KMS-11 (cell line): Measurements from ENCODE around the gene ITGA8.

Experiments
- H2AFZ ChIP-seq: fragments of 200-600 bp; sonication (generic); 2 replicates; pipeline ENCODE4 v1.6.1; 2016; ENCODE audit warnings: antibody characterized with exemption, mixed run types, low read depth
- H3K27ac ChIP-seq: fragments of 200-600 bp; sonication (generic); 2 replicates; pipeline ENCODE4 v1.6.1; 2016; ENCODE audit warnings: mild to moderate bottlenecking, mixed run types
- H3K27me3 ChIP-seq: fragments of 200-600 bp; sonication (generic); 2 replicates; pipeline ENCODE4 v1.6.1; 2017; ENCODE audit warnings: mild to moderate bottlenecking, low read depth, mixed run types, moderate library complexity; ENCODE audit not compliant: insufficient read depth
- H3K36me3 ChIP-seq: fragments of 200-600 bp; sonication (generic); 2 replicates; pipeline ENCODE4 v1.6.1; 2017; ENCODE audit warnings: mild to moderate bottlenecking, mixed run types; ENCODE audit not compliant: insufficient read depth
- H3K4me1 ChIP-seq: fragments of 200-600 bp; sonication (generic); 2 replicates; pipeline ENCODE4 v1.6.1; 2016; ENCODE audit warnings: mild to moderate bottlenecking, low read depth, mixed run types; ENCODE audit not compliant: poor library complexity, severe bottlenecking
- H3K4me2 ChIP-seq: fragments of 200-600 bp; sonication (generic); 2 replicates; pipeline ENCODE4 v1.7.0; 2016; ENCODE audit warnings: mild to moderate bottlenecking, mixed run types
- H3K4me3 ChIP-seq: fragments of 200-600 bp; sonication (generic); IDR thresholded peaks from 2 replicates; pipeline ENCODE4 v1.6.1; 2017; ENCODE audit warnings: low read depth, low read length, mixed read lengths; ENCODE audit not compliant: insufficient read depth
- H3K79me2 ChIP-seq: fragments of 200-600 bp; sonication (generic); 2 replicates; pipeline ENCODE4 v1.6.1; 2016; ENCODE audit warnings: low read depth, mixed run types; ENCODE audit not compliant: insufficient read depth
- H3K9ac ChIP-seq: fragments of 200-600 bp; sonication (generic); 2 replicates; pipeline ENCODE4 v1.6.1; 2016; ENCODE audit warnings: mild to moderate bottlenecking, mixed run types
- H4K20me1 ChIP-seq: fragments of 200-600 bp; sonication (generic); 2 replicates; pipeline ENCODE4 v1.6.1; 2016; ENCODE audit warnings: mild to moderate bottlenecking, mixed run types; ENCODE audit not compliant: insufficient read depth
- CTCF ChIP-seq: fragments of 200-600 bp; sonication (generic); conservative IDR thresholded peaks from 2 replicates; pipeline ENCODE4 v1.6.1; 2017; ENCODE audit warnings: low read depth, mild to moderate bottlenecking, antibody characterized with exemption, low read length, moderate library complexity, mixed read lengths

ITGA8 gene

GRCh38 chr10:15531927-15532722 is 187.6 kb downstream of the ITGA8 start:
- no peak overlapping the region for H3K4me3 ChIP-seq
- TF ChIP-seq CTCF = no peak

GRCh38 chr10:15528859-15529239 is 190.9 kb downstream of the ITGA8 start:
- H3K9ac ChIP-seq = no peak overlapping the region
- H4K20me1 ChIP-seq = no peaks in the 10 kb centered on the region
- H3K4me3 ChIP-seq = no peak overlapping the region
- H3K4me1 ChIP-seq = no peaks in the 10 kb centered on the region
- no peaks in the 10 kb centered on the region for H3K27me3 ChIP-seq
- H3K36me3 ChIP-seq = no peaks in the 10 kb centered on the region
- H3K27ac ChIP-seq = no peak overlapping the region
- no peak overlapping the region for H3K4me2 ChIP-seq
- no peak overlapping the region for H2AFZ ChIP-seq
- TF ChIP-seq CTCF = no peak
- H3K79me2 ChIP-seq = no peaks in the 10 kb centered on the region

More at GRCh38 chr10:15531927-15532722, 187.6 kb downstream of the ITGA8 start:
- Histone ChIP-seq H3K4me2 (no peak overlapping the region), H4K20me1 (no peaks in the 10 kb centered on the region), H3K9ac (no peak overlapping the region), H2AFZ (no peak overlapping the region), H3K36me3 (no peaks in the 10 kb centered on the region), H3K79me2 (no peaks in the 10 kb centered on the region), H3K27me3 (no peaks in the 10 kb centered on the region), H3K4me1 (no peaks in the 10 kb centered on the region), H3K27ac (no peak overlapping the region)

GRCh38 chr10:15526754-15527153 is 193.0 kb downstream of the ITGA8 start:
- no peaks in the 10 kb centered on the region for H3K4me1 ChIP-seq
- H3K9ac ChIP-seq = no peak overlapping the region
- no peaks in the 10 kb centered on the region for H4K20me1 ChIP-seq
- H3K36me3 ChIP-seq = no peaks in the 10 kb centered on the region
- no peak overlapping the region for H2AFZ ChIP-seq
- no peak overlapping the region for H3K27ac ChIP-seq
- no peak overlapping the region for H3K4me2 ChIP-seq
- no peak for TF ChIP-seq CTCF
- H3K27me3 ChIP-seq = no peaks in the 10 kb centered on the region
- no peaks in the 10 kb centered on the region for H3K79me2 ChIP-seq
- no peak overlapping the region for H3K4me3 ChIP-seq

GRCh38 chr10:15521328-15521903 is 198.3 kb downstream of the ITGA8 start:
- H3K27ac ChIP-seq = no peak overlapping the region
- H3K79me2 ChIP-seq = no peaks in the 10 kb centered on the region
- H3K27me3 ChIP-seq = no peaks in the 10 kb centered on the region
- H2AFZ ChIP-seq = no peak overlapping the region
- no peaks in the 10 kb centered on the region for H3K36me3 ChIP-seq
- no peaks in the 10 kb centered on the region for H3K4me1 ChIP-seq
- TF ChIP-seq CTCF = no peak
- H3K4me2 ChIP-seq = no peak overlapping the region
- H3K4me3 ChIP-seq = no peak overlapping the region
- no peak overlapping the region for H3K9ac ChIP-seq
- H4K20me1 ChIP-seq = no peaks in the 10 kb centered on the region
